GM12892 (cell line): ENCODE measurements around the gene WIPI1.

Experiments
- POLR2A ChIP-seq: IDR thresholded peaks from 2 replicates; pipeline ENCODE4 v1.6.1; 2011; ENCODE audit warnings: low read depth, low read length, control low read depth
- POLR2AphosphoS5 ChIP-seq: IDR thresholded peaks from 2 replicates; pipeline ENCODE4 v1.6.1; 2011; ENCODE audit warnings: low read depth, low read length, control low read depth

DNA sequence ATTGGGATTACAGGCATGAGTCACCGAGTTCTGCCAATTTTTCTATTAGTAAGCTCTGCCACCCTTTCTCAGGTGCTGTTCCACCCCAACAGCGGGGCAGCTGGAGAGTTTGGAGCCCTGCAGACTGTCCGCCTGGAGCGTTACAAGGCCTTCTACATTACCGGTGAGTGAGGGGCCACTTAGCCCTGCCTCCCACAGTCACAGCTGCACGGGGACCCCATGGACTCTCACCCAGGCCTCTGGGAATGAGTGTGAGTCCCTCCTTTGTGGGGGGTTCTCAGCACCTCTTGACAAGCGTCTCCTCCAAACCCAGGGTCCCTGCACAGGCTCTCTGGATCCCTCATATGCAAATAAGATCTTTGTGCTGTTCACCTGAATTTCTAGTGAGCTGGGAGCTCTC, 56.0 kb downstream of the WIPI1 start:
- TF ChIP-seq POLR2AphosphoS5 (no peak), POLR2A (no peak)
